Measurements from ENCODE around the gene MMP24OS.

Gene MMP24OS

DNA sequence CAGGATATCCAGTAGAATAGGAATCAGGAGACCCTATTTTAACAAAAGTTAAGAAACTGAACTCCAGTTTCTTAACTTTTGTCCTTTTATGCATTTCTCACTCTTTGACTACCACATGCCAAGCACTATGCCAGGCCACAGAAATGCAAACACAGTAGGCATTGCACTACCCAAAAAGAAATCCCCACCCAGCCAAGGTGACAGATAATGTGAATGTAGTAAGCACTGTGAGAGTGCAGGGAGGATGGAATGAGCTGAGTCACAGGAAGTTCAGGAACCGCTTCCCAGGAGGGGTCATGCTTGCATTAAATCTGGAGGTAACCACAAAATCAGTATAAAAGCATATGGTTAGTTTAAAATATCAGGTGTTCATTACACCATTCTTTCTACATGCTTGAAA is 34.4 kb upstream of the MMP24OS start:
- no peak overlapping the region for H3K4me3 ChIP-seq (ENCODE audit: low read length)
- DNase-seq (ENCODE audit: low read depth) = peak; percentile 94
- TF ChIP-seq, protein P1, sequence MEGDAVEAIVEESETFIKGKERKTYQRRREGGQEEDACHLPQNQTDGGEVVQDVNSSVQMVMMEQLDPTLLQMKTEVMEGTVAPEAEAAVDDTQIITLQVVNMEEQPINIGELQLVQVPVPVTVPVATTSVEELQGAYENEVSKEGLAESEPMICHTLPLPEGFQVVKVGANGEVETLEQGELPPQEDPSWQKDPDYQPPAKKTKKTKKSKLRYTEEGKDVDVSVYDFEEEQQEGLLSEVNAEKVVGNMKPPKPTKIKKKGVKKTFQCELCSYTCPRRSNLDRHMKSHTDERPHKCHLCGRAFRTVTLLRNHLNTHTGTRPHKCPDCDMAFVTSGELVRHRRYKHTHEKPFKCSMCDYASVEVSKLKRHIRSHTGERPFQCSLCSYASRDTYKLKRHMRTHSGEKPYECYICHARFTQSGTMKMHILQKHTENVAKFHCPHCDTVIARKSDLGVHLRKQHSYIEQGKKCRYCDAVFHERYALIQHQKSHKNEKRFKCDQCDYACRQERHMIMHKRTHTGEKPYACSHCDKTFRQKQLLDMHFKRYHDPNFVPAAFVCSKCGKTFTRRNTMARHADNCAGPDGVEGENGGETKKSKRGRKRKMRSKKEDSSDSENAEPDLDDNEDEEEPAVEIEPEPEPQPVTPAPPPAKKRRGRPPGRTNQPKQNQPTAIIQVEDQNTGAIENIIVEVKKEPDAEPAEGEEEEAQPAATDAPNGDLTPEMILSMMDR (conservative IDR thresholded peaks at IDR 0.05; ENCODE audit: low read length) = no peak

DNA sequence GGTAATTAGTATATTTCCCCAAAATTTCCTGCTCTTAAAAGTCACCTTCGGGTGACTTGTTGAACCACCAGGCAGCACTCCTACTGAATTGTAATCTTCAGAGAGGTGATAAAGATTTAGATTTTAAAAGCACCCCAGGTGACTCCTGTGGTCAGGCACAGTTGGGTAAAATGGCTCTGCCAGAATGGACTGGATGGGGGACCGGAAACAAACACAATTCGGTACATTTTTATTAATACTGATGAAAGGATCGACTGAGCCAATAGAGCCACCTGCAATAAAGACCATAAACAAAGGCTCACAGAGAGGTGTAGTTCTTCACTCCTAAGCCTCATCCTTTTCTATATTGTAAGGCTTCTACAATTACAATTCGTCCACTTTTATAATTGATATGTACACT is 33.9 kb upstream of the MMP24OS start:
- no peak for DNase-seq (ENCODE audit: low read depth)
- H3K4me3 ChIP-seq (ENCODE audit: low read length) = no peak overlapping the region
- TF ChIP-seq, protein P1 (conservative IDR thresholded peaks at IDR 0.05; ENCODE audit: low read length) = no peak

DNA sequence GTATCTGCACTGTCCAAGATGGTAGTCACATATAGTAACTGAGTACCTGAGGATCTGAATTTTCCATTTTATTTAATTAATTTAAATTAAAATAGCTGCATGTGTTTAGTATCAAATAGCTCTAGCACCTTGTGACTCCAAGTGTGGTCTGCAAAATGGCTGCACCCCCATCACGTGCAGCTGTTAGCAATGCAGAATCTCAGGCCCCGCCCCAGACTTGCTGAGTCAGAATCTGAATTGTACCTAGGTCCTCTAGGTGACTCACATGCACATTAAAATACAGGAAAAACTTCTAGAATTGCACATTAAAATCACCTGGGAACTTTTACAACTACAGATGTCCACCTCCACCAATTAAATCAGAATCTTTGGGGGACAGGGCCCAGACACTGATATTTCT is 33.5 kb upstream of the MMP24OS start:
- H3K4me3 ChIP-seq (ENCODE audit: low read length) = no peak overlapping the region
- no peak for DNase-seq (ENCODE audit: low read depth)

DNA sequence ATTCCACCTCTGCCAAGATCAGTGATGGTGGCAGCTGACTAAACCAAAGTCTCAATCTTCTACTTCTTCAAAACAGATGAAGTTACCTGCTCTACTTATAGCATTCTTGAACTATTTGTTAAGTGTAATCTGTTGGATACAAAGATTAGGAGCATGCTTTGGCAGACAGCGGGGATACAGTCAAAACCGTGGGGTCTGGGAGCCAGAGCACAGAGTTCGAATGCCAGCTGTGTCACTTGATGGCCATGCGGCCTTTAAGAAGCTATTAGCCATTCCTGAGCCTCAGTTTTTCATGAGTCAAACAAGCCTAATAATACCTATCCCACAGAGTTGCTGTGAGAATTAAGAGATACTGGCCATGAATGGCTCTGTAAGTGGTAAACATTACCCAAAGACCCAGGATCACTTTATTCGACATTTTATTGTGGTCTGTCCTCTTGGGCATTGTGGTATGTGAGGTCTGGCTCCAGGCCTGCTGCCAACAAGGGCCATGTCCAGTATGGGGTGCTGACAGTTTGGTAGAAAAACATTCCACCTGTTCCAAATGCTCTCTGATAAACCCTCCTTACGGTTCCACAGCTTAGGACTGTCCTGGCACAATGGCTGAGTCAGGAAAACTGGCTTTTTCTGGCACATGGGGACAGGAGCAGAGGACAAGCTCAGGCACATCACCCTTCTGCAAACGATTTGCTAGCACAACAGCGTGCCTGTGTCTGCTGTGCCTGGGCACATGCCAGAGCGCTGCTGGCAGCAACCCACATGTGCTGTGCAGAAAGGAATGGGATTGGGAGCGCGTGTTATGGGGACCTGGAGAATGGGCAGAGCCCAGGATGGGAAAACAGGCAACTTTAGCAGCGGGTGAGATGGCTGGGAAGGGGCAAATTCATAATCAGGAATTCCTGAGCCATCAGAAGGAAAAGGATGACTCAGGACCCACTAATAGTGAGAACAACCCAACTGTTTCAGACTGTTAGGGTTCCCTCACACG is 30.0 kb upstream of the MMP24OS start:
- DNase-seq (ENCODE audit: low read depth) = peak; percentile 95
- H3K4me3 ChIP-seq (ENCODE audit: low read length) = no peak overlapping the region
- TF ChIP-seq, protein P1 (conservative IDR thresholded peaks at IDR 0.05; ENCODE audit: low read length) = no peak

More for the DNA sequence above, 33.5 kb upstream of the MMP24OS start:
- TF ChIP-seq, protein P1 (conservative IDR thresholded peaks at IDR 0.05; ENCODE audit: low read length) = no peak

DNA sequence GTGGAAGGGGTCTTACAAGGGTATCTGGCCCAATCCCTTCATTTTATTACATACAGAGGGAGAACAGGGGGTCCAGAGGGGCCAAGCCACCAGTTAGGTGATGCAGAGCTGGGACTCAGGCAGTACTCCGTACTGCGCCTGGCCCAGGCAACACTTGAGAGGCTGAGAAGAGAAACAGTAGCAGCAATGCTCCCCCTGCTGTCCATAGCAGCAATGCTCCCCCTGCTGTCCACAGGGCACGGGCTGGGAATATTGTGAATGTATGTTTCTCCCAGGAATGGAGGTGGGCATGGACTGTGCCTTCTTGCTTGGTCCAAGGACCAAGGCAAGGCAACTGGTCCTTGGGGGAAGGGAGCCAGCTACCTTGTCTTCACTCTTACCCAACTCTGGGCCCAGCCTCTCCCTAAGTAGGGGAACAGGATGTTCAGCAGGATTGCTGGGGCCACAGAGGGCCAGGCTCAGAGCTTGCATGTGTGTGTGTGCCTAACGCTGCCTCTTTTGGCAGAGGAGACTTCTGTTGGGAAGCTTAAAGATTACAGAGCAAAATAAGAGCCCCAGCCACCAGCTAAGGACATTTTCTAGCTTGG is 29.1 kb upstream of the MMP24OS start:
- H3K4me3 ChIP-seq (ENCODE audit: low read length) = no peak overlapping the region
- TF ChIP-seq, protein P1 (conservative IDR thresholded peaks at IDR 0.05; ENCODE audit: low read length) = peak; percentile 76
- peak; percentile 71 for DNase-seq (ENCODE audit: low read depth)

DNA sequence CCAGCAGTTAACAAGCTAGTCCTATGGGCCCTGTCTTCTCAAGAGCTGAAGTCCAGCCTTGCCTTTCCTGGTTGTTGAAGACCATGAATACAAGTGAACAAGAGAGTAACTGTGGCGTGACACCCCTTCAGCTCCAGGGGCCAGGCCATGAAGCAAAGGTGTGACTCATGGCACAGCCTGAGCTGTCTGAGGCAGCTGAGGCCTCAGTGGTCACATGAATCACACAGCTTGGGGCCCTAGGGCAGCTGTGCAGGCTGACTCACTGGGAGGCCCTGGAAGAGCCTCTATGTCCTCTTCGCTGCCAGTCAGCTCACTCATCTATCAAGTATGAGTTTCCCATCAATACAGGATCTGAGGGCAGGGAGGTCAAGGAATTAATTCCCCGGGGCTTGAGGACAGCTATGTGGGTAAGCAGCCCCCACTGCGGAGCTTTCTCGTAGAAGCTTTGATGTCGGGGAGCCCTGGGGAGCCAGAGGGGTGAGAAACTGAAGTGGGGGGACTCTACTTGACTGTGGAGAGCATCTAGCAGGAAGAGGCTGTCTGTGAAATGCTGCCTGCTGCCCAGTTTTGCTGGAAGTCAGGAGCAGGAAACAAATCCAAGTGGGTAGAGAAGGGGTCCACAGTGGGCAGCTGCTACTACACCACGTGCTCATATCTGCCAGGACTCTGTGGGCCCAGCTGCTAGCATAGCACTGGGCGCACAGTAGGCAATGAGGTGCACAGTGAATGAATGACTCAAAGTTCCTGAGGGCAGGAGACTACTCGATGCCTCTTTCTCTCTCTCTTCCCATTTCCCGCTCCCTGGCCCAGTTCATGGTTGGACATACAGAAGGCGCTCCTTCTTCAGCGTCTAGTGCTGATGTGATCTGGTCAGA is 28.0 kb upstream of the MMP24OS start:
- peak; percentile 99 for DNase-seq (ENCODE audit: low read depth)
- TF ChIP-seq, protein P1 (conservative IDR thresholded peaks at IDR 0.05; ENCODE audit: low read length) = no peak

More for the DNA sequence above, 28.0 kb upstream of the MMP24OS start:
- H3K4me3 ChIP-seq (ENCODE audit: low read length) = no peak overlapping the region

All from AG10803 (cell line).